Ovary (tissue), 9 donors: ENCODE data around the gene TP53TG5. TPM values are rescaled to one million over a fixed set of nuclear protein-coding genes. Genes with fewer than 3 reads are reported as not detected.

ENCODE experiments used
- DNase-seq, 5 donors: peaks; one replicate each; pipeline ENCODE4 v3.0.0-alpha.2; 2019 to 2020
- H3K27ac ChIP-seq, 2 donors: fragments of 200-600 bp; one replicate each; pipeline versions ENCODE4 v1.5.1 to v1.8.0; 2019 to 2022
- H3K27me3 ChIP-seq: fragments of 200-600 bp; one replicate; pipeline ENCODE4 v1.8.0; 2022
- H3K36me3 ChIP-seq: fragments of 200-600 bp; sonication (generic); one replicate; pipeline ENCODE4 v1.5.1; 2019
- H3K4me1 ChIP-seq: one replicate; pipeline ENCODE4 v1.8.1; 2013; ENCODE audit warnings: mild to moderate bottlenecking, moderate library complexity; ENCODE audit not compliant: insufficient read depth
- H3K4me3 ChIP-seq: fragments of 200-600 bp; sonication (generic); one replicate; pipeline ENCODE4 v1.5.1; 2017
- H3K9me3 ChIP-seq, 2 donors: fragments of 200-600 bp in 1 of 2; sonication (generic) in 1 of 2; one replicate each; pipeline versions ENCODE4 v1.5.1 to v1.8.1; 2013 to 2019; ENCODE audit warnings: mild to moderate bottlenecking in 1 of 2, moderate library complexity in 1 of 2
- EP300 ChIP-seq: sonication (generic); formaldehyde crosslinking; IDR thresholded peaks from one replicate; pipeline ENCODE4 v1.6.1; 2017; ENCODE audit warnings: antibody characterized with exemption
- POLR2A ChIP-seq: fragments of 450-650 bp; IDR thresholded peaks from one replicate; pipeline ENCODE4 v1.6.1; 2017; ENCODE audit warnings: antibody characterized with exemption, mild to moderate bottlenecking, moderate library complexity
- WGBS, 3 donors: extraction: QIAGEN DNeasy Blood & Tissue Kit in 1 of 3; methylation state at CpG; one replicate each; pipeline versions ENCODE4 v1.1.5 to v1.1.7; 2013 to 2017; 5-methylcytosine and 5-hydroxymethylcytosine counted together
- intact Hi-C, 4 donors: fragments of 100-400 bp; cut with DNase I; formaldehyde crosslinking; loops; one replicate each; pipeline versions ENCODE4 v1.11.0 to v1.15.1; 2022 to 2023
- polyA plus RNA-seq, 2 donors: library from polyadenylated mRNA; stranded (reverse); fragments of 200-250 nt in 1 of 2; fragments of 350-450 nt in 1 of 2; fragmentation: Illumina TruSeq in 1 of 2; extraction: RNeasy Lipid Tissue Mini Kit (QIAGEN cat#74804) in 1 of 2; gene quantifications; one replicate each; pipeline ENCODE4 v1.2.3, GENCODE V29; 2013 to 2014
- total RNA-seq, 7 donors: library from RNA; depleted of rRNA in 2 of 7; stranded (reverse); fragments of >200 nt in 2 of 7; fragmentation: NEBNext Ultra II Directional in 3 of 7; extraction: Animal tissue kit (Norgen Biotek cat#: 25700) in 3 of 7; gene quantifications; one replicate each; pipeline versions ENCODE4 v1.1.0 to v1.2.4, GENCODE V29; 2016 to 2023
- TF ChIP-seq, protein P1 (sequence below), 3 donors: fragments of 450-650 bp in 2 of 3; fragments of 200-600 bp in 1 of 3; IDR thresholded peaks; one replicate each; pipeline versions ENCODE4 v1.5.1 to v1.8.0; 2016 to 2022; ENCODE audit warnings: antibody characterized with exemption in 3 of 3, mild to moderate bottlenecking in 1 of 3
- donor health status: DM: no; HTN: no; CAD: no; lungs with moderate emphysema.
- donor health status: DM: no; HTN: no; CAD: no.
- donor health status: Bipolar disorder and iron deficiency.
- donor health status: DM: yes; HTN: yes; CAD: no.
- donor health status: DM: no; HTN: no; CAD: no.
- donor health status: DM: yes; HTN: yes; CAD: no.

Gene TP53TG5
- total and polyA plus RNA-seq, 9 donors, result 0.02 to 0.89 (median 0.42) TPM; not detected in 6

- Histone ChIP-seq H3K9me3 (no peaks in the 10 kb centered on the region), H3K4me1 (peaks cover 27% of the 10 kb centered on the region), H3K36me3 (no peaks in the 10 kb centered on the region), H3K27me3 (no peaks in the 10 kb centered on the region), H3K27ac (peak overlapping the region; percentile 27 to 45), H3K4me3 (peak overlapping the region; percentile 0)
- no peak for DNase-seq
- intact Hi-C loops, result no loop called here
- TF ChIP-seq EP300 (no peak), POLR2A (no peak)
- TF ChIP-seq, protein P1, sequence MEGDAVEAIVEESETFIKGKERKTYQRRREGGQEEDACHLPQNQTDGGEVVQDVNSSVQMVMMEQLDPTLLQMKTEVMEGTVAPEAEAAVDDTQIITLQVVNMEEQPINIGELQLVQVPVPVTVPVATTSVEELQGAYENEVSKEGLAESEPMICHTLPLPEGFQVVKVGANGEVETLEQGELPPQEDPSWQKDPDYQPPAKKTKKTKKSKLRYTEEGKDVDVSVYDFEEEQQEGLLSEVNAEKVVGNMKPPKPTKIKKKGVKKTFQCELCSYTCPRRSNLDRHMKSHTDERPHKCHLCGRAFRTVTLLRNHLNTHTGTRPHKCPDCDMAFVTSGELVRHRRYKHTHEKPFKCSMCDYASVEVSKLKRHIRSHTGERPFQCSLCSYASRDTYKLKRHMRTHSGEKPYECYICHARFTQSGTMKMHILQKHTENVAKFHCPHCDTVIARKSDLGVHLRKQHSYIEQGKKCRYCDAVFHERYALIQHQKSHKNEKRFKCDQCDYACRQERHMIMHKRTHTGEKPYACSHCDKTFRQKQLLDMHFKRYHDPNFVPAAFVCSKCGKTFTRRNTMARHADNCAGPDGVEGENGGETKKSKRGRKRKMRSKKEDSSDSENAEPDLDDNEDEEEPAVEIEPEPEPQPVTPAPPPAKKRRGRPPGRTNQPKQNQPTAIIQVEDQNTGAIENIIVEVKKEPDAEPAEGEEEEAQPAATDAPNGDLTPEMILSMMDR (IDR thresholded peaks at IDR 0.05), result no peak
- WGBS, 3 donors, result 23 to 43% (median 32%) methylated on average over 3 of the region's 3 CpGs
These were observed 36.6 kb downstream of the TP53TG5 start for GRCh38 chr20:45341579-45341938.

DNA sequence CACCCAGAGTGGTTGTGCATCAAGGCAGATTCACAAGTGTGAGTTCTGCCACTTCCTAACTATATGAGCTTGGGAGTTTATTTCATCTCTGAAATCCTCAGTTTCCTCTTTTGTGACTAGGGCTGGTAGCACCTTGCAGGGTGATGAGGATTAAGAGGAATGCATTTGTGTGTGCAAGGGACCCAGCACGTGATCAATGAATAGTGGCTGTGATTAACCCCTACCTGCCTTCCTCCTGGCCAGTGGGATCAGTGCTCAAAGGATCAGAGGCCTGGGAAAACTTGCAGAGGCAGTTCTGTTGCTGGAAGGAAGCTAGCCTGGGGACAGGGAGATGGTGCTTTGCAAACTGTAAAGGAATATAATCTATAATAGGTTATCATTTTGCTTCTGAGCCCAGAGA, 37.2 kb downstream of the TP53TG5 start:
- Histone ChIP-seq H3K27ac (no peak overlapping the region), H3K27me3 (no peaks in the 10 kb centered on the region), H3K4me1 (peaks cover 27% of the 10 kb centered on the region), H3K36me3 (no peaks in the 10 kb centered on the region), H3K4me3 (no peak overlapping the region), H3K9me3 (no peaks in the 10 kb centered on the region)
- 50 to 79% (median 63%) methylated on average over 1 of the region's 1 CpG for WGBS, 3 donors
- no peak for DNase-seq
- intact Hi-C loops, result no loop called here
- TF ChIP-seq EP300 (no peak), POLR2A (no peak)
- TF ChIP-seq, protein P1 (IDR thresholded peaks at IDR 0.05), result no peak

DNA sequence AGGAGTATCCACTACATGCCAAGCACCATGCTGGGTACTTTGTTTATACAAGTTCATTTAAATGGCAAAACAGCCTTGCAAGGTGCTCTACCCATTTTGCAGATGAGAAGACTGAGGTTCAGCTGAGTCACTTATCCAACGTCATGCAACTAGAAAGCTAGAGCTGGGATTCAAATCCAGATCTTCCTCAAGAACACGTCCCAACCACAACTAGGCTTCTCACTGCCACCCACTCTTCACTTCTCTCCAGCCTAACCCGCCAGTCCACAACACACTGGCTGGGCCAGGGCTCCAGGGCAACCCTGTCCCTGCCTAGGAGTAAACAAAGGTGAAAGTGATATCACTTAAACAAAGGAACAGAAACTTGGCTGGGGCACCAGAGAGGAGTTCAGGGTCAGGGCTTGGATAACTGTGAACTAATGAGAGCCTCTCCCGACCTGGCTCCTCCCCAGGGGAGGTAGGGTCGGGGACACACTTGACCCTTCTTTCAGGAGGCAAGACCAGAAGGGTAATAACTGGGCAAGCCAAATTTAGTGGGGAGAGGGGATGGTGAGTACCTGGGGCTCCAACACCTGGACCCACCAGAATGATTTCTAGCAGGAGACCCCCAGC, 37.8 kb downstream of the TP53TG5 start:
- 73 to 80% (median 78%) methylated on average over 5 of the region's 5 CpGs for WGBS, 3 donors
- H3K4me1 ChIP-seq, result peaks cover 27% of the 10 kb centered on the region
- no peaks in the 10 kb centered on the region for H3K36me3 ChIP-seq
- no peaks in the 10 kb centered on the region for H3K27me3 ChIP-seq
- no peak overlapping the region for H3K4me3 ChIP-seq
- TF ChIP-seq, protein P1 (IDR thresholded peaks at IDR 0.05), result no peak
- no peak for TF ChIP-seq POLR2A
- no peak for TF ChIP-seq EP300
- intact Hi-C loops, result no loop called here
- H3K9me3 ChIP-seq, result no peaks in the 10 kb centered on the region
- no peak for DNase-seq
- no peak overlapping the region for H3K27ac ChIP-seq

GRCh38 chr20:45339799-45340198, 38.3 kb downstream of the TP53TG5 start:
- no peaks in the 10 kb centered on the region for H3K9me3 ChIP-seq
- no peak overlapping the region for H3K27ac ChIP-seq
- H3K4me3 ChIP-seq, result no peak overlapping the region
- H3K4me1 ChIP-seq, result peaks cover 27% of the 10 kb centered on the region
- TF ChIP-seq POLR2A (no peak), EP300 (no peak)
- TF ChIP-seq, protein P1 (IDR thresholded peaks at IDR 0.05), result no peak
- no peaks in the 10 kb centered on the region for H3K36me3 ChIP-seq
- WGBS, 3 donors, result 96 to 100% (median 98%) methylated on average over 2 of the region's 2 CpGs
- intact Hi-C loops, result no loop called here
- H3K27me3 ChIP-seq, result no peaks in the 10 kb centered on the region
- DNase-seq, result no peak
